Measurements from ENCODE around the gene VIL1. TPM values are rescaled to one million over a fixed set of nuclear protein-coding genes. Genes with fewer than 3 reads are reported as not detected.
A peak's percentile ranks its signal among the peaks of the same experiment; 100 is the strongest.

Gene VIL1
- total RNA-seq, 1 donor from 2014 or later = not detected

DNA sequence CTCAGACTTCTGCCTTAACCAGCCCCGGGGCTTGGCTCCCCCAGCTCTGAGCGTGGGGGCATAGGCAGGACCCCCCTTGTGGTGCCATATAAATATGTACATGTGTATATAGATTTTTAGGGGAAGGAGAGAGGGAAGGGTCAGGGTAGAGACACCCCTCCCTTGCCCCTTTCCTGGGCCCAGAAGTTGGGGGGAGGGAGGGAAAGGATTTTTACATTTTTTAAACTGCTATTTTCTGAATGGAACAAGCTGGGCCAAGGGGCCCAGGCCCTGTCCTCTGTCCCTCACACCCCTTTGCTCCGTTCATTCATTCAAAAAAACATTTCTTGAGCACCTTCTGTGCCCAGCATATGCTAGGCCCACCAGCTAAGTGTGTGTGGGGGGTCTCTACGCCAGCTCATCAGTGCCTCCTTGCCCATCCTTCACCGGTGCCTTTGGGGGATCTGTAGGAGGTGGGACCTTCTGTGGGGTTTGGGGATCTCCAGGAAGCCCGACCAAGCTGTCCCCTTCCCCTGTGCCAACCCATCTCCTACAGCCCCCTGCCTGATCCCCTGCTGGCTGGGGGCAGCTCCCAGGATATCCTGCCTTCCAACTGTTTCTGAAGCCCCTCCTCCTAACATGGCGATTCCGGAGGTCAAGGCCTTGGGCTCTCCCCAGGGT, 13.7 kb upstream of the VIL1 start:
- Histone ChIP-seq H3K27ac (peak overlapping the region; percentile 88), H3K4me1 (peaks cover 10 to 45% of the 10 kb centered on the region in 2 donors), H3K36me3 (peaks cover 33 to 37% of the 10 kb centered on the region in 2 donors), H3K27me3 (no peaks in the 10 kb centered on the region), H3K9me3 (no peaks in the 10 kb centered on the region), H3K4me3 (peak overlapping the region in 1 of 2 donors; percentile 65)
- DNase-seq (ENCODE audit: low spot score in 2 of 2) = no peak
- intact Hi-C loops (cut with DNase I) = no loop called here
- TF ChIP-seq, protein P1, sequence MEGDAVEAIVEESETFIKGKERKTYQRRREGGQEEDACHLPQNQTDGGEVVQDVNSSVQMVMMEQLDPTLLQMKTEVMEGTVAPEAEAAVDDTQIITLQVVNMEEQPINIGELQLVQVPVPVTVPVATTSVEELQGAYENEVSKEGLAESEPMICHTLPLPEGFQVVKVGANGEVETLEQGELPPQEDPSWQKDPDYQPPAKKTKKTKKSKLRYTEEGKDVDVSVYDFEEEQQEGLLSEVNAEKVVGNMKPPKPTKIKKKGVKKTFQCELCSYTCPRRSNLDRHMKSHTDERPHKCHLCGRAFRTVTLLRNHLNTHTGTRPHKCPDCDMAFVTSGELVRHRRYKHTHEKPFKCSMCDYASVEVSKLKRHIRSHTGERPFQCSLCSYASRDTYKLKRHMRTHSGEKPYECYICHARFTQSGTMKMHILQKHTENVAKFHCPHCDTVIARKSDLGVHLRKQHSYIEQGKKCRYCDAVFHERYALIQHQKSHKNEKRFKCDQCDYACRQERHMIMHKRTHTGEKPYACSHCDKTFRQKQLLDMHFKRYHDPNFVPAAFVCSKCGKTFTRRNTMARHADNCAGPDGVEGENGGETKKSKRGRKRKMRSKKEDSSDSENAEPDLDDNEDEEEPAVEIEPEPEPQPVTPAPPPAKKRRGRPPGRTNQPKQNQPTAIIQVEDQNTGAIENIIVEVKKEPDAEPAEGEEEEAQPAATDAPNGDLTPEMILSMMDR (IDR thresholded peaks at IDR 0.05) = no peak

- Histone ChIP-seq H3K4me3 (peak overlapping the region; percentile 50 to 65), H3K36me3 (peaks cover 33 to 37% of the 10 kb centered on the region in 2 donors), H3K9me3 (no peaks in the 10 kb centered on the region), H3K27me3 (no peaks in the 10 kb centered on the region), H3K4me1 (peaks cover 10 to 45% of the 10 kb centered on the region in 2 donors), H3K27ac (peak overlapping the region; percentile 88)
- intact Hi-C loops (cut with DNase I) = loop anchor here (1.0 to 2.0 kb wide), 5 partner anchors 9 to 189 kb away; partner anchors contain the start of genes AAMP, ARPC2, CNOT9 and PNKD
- DNase-seq (ENCODE audit: low spot score in 2 of 2) = peak in 1 of 2 donors; percentile 76
- TF ChIP-seq, protein P1 (IDR thresholded peaks at IDR 0.05) = no peak
These were observed 13.1 kb upstream of the VIL1 start for GRCh38 chr2:218405746-218406208.

DNA sequence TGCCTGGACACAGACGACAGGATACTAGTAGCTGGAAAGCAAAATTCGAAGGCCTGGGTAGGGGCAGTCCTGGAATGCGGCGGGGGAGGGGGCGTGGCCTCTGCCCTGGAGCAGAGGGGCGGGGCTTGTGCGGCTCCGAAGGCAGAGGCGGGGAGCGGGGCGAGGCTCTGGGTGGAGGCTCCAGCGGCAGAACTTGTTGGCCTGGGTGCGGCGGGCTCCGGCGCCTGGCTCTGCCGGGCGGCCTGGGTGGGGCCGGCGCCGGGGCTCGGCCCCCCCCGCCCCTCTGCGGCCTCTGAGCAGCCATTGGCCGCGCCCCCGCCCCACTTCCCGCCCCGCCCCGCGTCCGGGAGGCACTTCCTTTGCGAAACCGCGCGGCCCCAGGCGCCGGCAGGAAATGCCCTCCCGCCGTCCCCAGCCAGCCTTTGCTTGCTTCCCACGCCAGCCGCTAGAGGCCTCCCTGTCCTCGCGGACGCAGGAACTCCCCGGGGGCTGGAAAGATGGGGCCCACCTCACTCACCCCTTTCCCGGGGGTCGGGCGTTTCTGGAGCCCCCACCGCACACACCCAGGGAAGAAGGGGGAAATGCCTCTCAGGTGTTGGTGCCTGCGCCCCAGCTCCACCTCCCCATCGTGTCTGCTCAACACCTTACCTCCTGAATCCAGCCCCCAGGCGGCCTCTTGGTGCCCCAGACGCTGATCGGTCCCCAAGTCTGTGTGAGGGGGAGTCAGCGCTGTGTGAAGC, 12.5 kb upstream of the VIL1 start:
- TF ChIP-seq, protein P1 (IDR thresholded peaks at IDR 0.05) = peak; percentile 84 to 87 (median 87)
- peak overlapping the region; percentile 56 to 65 for H3K4me3 ChIP-seq
- peak; percentile 85 to 97 for DNase-seq (ENCODE audit: low spot score in 2 of 2)
- peaks cover 33 to 35% of the 10 kb centered on the region in 2 donors for H3K36me3 ChIP-seq
- H3K9me3 ChIP-seq = no peaks in the 10 kb centered on the region
- intact Hi-C loops (cut with DNase I) = loop anchor here (1.0 to 2.0 kb wide), 5 partner anchors 10 to 190 kb away; partner anchors contain the start of genes AAMP, ARPC2, CNOT9 and PNKD
- H3K4me1 ChIP-seq = peaks cover 8 to 42% of the 10 kb centered on the region in 2 donors
- peak overlapping the region; percentile 88 to 94 for H3K27ac ChIP-seq
- H3K27me3 ChIP-seq = no peaks in the 10 kb centered on the region

DNA sequence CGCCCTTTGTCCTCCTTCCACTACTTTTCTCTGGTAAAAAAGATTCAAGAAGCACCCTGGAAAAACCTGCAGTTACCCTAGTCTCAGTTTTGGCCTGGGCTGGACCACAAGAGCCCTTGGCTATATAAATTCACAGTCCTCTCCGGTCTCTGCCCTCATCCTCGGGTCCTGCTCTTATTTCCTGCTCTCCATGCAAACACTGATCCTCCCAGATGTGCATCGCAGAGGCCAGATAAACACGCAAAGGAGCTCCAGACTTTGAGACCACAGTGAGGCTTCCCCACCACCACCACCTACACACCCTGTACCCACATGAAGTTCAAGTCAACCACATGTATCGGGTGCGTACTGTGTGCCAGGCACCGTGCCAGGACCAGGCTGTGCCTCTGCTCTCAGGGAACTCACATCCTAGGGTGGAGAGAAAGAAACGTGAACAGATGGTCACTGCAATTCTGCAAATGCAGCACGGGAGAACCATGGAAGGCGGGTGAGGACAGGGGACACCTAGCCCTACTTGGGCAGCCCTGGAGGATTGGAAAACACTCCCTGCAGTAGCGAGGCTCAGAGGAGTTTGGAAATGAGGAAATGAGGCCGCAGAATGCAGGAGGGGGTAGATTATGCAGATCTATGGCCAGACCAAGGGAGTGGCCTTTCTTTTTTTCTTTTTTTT, 11.8 kb upstream of the VIL1 start:
- Histone ChIP-seq H3K36me3 (peaks cover 28 to 30% of the 10 kb centered on the region in 2 donors), H3K9me3 (no peaks in the 10 kb centered on the region), H3K27ac (peak overlapping the region; percentile 88 to 94), H3K4me1 (peaks cover 3 to 35% of the 10 kb centered on the region in 2 donors), H3K4me3 (peak overlapping the region; percentile 56 to 65), H3K27me3 (no peaks in the 10 kb centered on the region)
- TF ChIP-seq, protein P1 (IDR thresholded peaks at IDR 0.05) = no peak
- peak; percentile 44 to 78 for DNase-seq (ENCODE audit: low spot score in 2 of 2)
- intact Hi-C loops (cut with DNase I) = loop anchor here (1.0 to 2.0 kb wide), 5 partner anchors 11 to 190 kb away; partner anchors contain the start of genes AAMP, ARPC2, CNOT9 and PNKD

GRCh38 chr2:218407717-218408116, 11.2 kb upstream of the VIL1 start:
- Histone ChIP-seq H3K27ac (peak overlapping the region; percentile 88 to 94), H3K4me1 (peaks cover 0 to 29% of the 10 kb centered on the region in 2 donors), H3K4me3 (peak overlapping the region in 1 of 2 donors; percentile 65), H3K36me3 (peaks cover 22 to 24% of the 10 kb centered on the region in 2 donors), H3K9me3 (no peaks in the 10 kb centered on the region), H3K27me3 (no peaks in the 10 kb centered on the region)
- DNase-seq (ENCODE audit: low spot score in 2 of 2) = no peak
- TF ChIP-seq, protein P1 (IDR thresholded peaks at IDR 0.05) = no peak
- intact Hi-C loops (cut with DNase I) = loop anchor here (2.0 kb wide), 2 partner anchors 59 to 191 kb away; partner anchors contain the start of gene ARPC2
